Thyroid gland (tissue), 4 donors: ENCODE measurements around the gene PATL1. TPM values are rescaled to one million over a fixed set of nuclear protein-coding genes. Genes with fewer than 3 reads are reported as not detected.

Experiments
- DNase-seq, 2 donors: peaks; one replicate each; pipeline ENCODE4 v3.0.0-alpha.2; 2019
- H3K27ac ChIP-seq, 3 donors: fragments of 200-600 bp; sonication (generic); 1 replicate in 2 of 3; 2 replicates in 1 of 3; pipeline ENCODE4 v1.5.1; 2016 to 2019; ENCODE audit warnings: mild to moderate bottlenecking in 1 of 3, moderate library complexity in 1 of 3
- H3K27me3 ChIP-seq: fragments of 200-600 bp; sonication (generic); one replicate; pipeline ENCODE4 v1.5.1; 2019
- H3K36me3 ChIP-seq, 2 donors: fragments of 200-600 bp; sonication (generic); one replicate each; pipeline ENCODE4 v1.5.1; 2016 to 2019
- H3K4me1 ChIP-seq, 2 donors: fragments of 200-600 bp; sonication (generic); one replicate each; pipeline ENCODE4 v1.5.1; 2017 to 2019
- H3K4me3 ChIP-seq, 3 donors: fragments of 200-600 bp; sonication (generic); replicated peaks in 1 of 3; 1 replicate in 2 of 3; 2 replicates in 1 of 3; pipeline ENCODE4 v1.5.1; 2016; ENCODE audit warnings: mild to moderate bottlenecking in 1 of 3
- H3K9me3 ChIP-seq: fragments of 200-600 bp; sonication (generic); one replicate; pipeline ENCODE4 v1.5.1; 2017
- POLR2A ChIP-seq, 2 donors: fragments of 450-650 bp; IDR thresholded peaks; one replicate each; pipeline ENCODE4 v1.6.1; 2017; ENCODE audit warnings: antibody characterized with exemption in 2 of 2, mild to moderate bottlenecking in 2 of 2, moderate library complexity in 1 of 2
- WGBS, 2 donors: methylation state at CpG; one replicate each; pipeline ENCODE4 v1.1.5; 2017; 5-methylcytosine and 5-hydroxymethylcytosine counted together
- intact Hi-C: fragments of 100-400 bp; cut with DNase I; formaldehyde crosslinking; loops from one replicate; pipeline ENCODE4 v1.15.1; 2023
- total RNA-seq, 4 donors: library from RNA; depleted of rRNA; stranded (reverse); fragments of >200 nt; gene quantifications; one replicate each; pipeline ENCODE4 v1.2.3, GENCODE V29; 2016
- TF ChIP-seq, protein P1 (sequence below), 6 experiments: fragments of 200-600 bp in 3 of 6; fragments of 450-650 bp in 3 of 6; sonication (generic) in 3 of 6; IDR thresholded peaks; one replicate each; pipeline ENCODE4 v1.5.1; 2016 to 2019; ENCODE audit warnings: antibody characterized with exemption in 6 of 6, mild to moderate bottlenecking in 2 of 6, inconsistent platforms in 1 of 6, moderate library complexity in 1 of 6

The PATL1 gene
- total RNA-seq, 4 donors from 2014 or later = 14.5 to 19.8 (median 17.0) TPM

DNA sequence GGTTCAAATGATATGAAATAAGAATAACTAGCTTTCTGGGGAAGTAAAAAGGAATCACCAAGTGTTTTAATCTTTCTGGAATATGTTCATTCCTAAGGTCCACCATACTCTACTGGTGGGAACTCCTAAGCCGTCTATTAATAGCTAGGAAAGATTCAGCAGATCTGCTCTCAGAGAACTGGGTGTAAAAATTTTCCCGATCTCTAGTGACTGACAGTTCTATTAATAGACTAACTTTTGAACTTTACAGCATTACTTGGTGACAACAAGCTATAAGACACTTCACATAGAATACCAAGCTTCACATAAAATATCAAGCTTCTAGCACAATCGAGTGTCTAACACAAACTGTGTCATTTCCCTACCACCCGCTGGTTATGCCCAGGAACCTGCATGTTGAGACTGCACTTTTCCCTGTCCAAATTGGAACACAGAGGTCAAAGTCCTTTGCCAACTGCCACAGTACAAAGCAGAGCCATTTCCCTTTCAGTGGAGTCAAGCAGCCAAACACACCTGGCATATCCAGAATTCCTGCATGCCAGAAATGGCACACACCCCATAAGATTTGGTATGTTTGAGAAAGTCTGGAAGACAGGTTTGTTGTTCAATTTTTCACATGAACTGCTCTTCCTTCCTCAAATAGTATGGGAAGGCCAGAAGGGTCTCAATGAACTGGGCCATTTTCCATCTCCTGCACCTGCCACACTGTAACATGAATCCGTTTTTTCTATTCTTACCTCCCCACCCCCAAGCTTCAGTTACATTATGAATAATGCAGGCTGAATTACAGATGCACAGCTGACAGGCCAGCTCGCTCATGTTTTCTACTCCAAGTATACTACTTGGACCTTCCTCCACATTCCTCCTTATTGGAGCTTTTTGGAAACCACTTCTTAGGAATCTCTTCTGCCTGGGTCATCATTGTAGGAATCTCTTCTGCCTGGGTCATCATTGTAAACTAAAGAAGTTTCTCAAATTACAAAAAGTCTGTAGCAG, 57.0 kb downstream of the PATL1 start:
- no peaks in the 10 kb centered on the region for H3K27me3 ChIP-seq
- H3K27ac ChIP-seq = no peak overlapping the region
- H3K9me3 ChIP-seq = no peaks in the 10 kb centered on the region
- intact Hi-C loops = loop anchor here (10.0 kb wide), 1 partner anchor 57 kb away; no protein-coding TSS in a partner anchor
- H3K4me1 ChIP-seq = peaks cover 24 to 27% of the 10 kb centered on the region in 2 donors
- TF ChIP-seq POLR2A (IDR thresholded peaks at IDR 0.05) = no peak
- TF ChIP-seq, protein P1, sequence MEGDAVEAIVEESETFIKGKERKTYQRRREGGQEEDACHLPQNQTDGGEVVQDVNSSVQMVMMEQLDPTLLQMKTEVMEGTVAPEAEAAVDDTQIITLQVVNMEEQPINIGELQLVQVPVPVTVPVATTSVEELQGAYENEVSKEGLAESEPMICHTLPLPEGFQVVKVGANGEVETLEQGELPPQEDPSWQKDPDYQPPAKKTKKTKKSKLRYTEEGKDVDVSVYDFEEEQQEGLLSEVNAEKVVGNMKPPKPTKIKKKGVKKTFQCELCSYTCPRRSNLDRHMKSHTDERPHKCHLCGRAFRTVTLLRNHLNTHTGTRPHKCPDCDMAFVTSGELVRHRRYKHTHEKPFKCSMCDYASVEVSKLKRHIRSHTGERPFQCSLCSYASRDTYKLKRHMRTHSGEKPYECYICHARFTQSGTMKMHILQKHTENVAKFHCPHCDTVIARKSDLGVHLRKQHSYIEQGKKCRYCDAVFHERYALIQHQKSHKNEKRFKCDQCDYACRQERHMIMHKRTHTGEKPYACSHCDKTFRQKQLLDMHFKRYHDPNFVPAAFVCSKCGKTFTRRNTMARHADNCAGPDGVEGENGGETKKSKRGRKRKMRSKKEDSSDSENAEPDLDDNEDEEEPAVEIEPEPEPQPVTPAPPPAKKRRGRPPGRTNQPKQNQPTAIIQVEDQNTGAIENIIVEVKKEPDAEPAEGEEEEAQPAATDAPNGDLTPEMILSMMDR (IDR thresholded peaks at IDR 0.05) = no peak
- H3K36me3 ChIP-seq = peaks cover 27 to 35% of the 10 kb centered on the region in 2 donors
- 81 to 87% methylated on average over 6 of the region's 6 CpGs for WGBS, 2 donors
- DNase-seq = no peak
- H3K4me3 ChIP-seq = no peak overlapping the region

DNA sequence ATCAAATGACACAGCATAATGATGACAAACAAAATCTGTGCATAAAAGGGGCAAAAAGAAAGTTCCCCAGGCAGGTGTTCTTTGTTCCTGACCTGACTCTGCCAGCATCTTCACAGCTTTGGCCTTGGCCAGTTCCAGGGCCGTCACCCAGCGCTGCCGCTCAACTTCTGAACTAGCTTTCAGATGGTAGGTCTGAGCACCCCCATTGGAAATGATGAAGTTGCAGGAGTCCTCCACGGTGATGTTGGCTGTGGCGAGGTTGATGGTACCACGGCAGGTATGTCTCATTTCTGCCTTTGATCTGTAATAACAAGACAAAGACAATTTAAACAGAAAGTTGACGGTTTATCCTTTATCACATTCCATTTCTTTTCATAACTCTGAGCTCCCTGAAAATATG, 58.5 kb downstream of the PATL1 start:
- DNase-seq = no peak
- intact Hi-C loops = loop anchor here (10.0 kb wide), 1 partner anchor 55 kb away; no protein-coding TSS in a partner anchor
- no peak for TF ChIP-seq POLR2A (IDR thresholded peaks at IDR 0.05)
- Histone ChIP-seq H3K27ac (no peak overlapping the region), H3K4me3 (no peak overlapping the region), H3K4me1 (peaks cover 19 to 27% of the 10 kb centered on the region in 2 donors), H3K36me3 (peaks cover 42 to 49% of the 10 kb centered on the region in 2 donors), H3K9me3 (no peaks in the 10 kb centered on the region), H3K27me3 (no peaks in the 10 kb centered on the region)
- 92 to 95% methylated on average over 7 of the region's 7 CpGs for WGBS, 2 donors

DNA sequence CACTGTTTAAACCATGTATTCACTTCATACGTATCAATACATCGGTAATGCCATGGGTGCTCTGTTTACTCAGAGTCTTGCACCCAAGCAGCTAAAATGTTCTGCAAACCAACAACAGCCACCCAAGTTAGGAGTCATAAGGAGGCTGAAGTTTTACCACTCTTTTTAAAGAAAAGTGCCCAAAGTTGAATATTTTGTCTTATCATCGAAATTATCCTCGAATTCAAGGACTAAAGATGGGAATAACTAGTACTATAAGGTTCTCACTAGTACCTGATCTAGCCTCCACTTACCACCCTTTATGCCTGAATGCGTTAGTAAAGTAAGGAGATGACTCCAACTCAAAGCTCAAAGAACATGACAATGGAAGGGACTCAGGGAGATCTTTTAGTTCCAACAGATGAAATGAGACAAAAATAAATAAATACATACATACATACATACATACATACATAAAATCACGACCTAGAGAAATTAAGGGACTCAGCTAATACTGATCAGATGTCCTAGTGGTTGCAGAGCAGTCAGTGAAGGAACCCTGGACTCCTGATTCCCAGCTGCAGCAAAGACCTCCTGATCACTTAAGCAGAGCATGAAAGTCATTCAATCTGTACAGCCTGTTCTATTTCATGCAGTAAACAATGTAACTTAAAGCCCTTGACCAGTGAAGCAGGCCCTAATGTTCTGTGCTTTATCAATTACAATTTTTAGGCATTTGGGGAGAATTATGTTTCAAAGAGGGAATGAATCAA, 61.0 kb downstream of the PATL1 start:
- Histone ChIP-seq H3K27me3 (no peaks in the 10 kb centered on the region), H3K9me3 (no peaks in the 10 kb centered on the region), H3K4me3 (no peak overlapping the region), H3K27ac (no peak overlapping the region), H3K4me1 (peaks cover 9 to 23% of the 10 kb centered on the region in 2 donors), H3K36me3 (peaks cover 55 to 56% of the 10 kb centered on the region in 2 donors)
- no peak for TF ChIP-seq POLR2A (IDR thresholded peaks at IDR 0.05)
- TF ChIP-seq, protein P1 (IDR thresholded peaks at IDR 0.05) = no peak
- no peak for DNase-seq
- intact Hi-C loops = no loop called here
- 95% methylated on average over 6 of the region's 6 CpGs for WGBS, 2 donors

DNA sequence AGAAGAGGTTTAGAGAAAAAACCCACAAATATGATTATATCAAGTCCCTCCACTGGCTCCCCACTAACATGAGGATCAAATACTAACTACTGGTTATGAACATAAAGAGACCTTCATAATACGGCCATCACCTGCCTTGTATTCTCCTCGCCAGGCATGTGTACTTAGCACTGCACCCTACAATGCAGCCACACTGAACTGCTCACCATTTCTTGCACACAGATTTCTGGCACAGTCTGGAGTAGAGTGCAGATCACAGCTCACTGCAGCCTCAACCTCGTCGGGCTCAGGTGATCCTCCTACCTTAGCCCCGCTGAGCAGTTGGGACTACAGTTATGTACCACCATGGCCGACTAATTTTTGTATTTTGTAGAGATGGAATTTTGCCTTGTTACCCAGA, 66.4 kb downstream of the PATL1 start:
- no peak overlapping the region for H3K4me3 ChIP-seq
- intact Hi-C loops = no loop called here
- H3K27ac ChIP-seq = peak overlapping the region; percentile 64 to 87 (median 76)
- H3K9me3 ChIP-seq = no peaks in the 10 kb centered on the region
- no peak for DNase-seq
- TF ChIP-seq, protein P1 (IDR thresholded peaks at IDR 0.05) = no peak
- TF ChIP-seq POLR2A (IDR thresholded peaks at IDR 0.05) = no peak
- H3K4me1 ChIP-seq = peaks cover 16 to 32% of the 10 kb centered on the region in 2 donors
- no peaks in the 10 kb centered on the region for H3K27me3 ChIP-seq
- WGBS, 2 donors = 91 to 93% methylated on average over 6 of the region's 6 CpGs
- H3K36me3 ChIP-seq = peaks cover 63 to 76% of the 10 kb centered on the region in 2 donors

DNA sequence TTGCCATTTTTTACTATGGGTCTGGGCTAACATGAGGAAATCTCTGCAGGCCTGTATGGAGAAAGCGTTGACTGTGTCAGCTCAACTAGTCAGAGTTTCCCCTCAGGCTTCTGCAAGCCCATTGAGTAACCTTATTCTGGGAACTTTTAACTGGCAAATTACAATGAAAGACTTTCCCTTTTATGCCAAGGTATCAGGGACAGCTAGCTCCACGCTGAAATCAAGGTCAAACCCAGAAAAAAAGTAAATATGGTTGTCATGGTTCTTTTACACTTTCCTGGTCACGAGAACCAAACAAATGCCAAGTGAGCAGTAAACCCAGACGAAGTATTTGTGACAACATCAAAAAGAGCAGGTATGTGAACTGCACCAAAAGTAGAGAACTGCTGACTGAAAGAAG, 67.0 kb downstream of the PATL1 start:
- H3K4me3 ChIP-seq = no peak overlapping the region
- WGBS, 2 donors = 71 to 76% methylated on average over 4 of the region's 4 CpGs
- intact Hi-C loops = no loop called here
- H3K27ac ChIP-seq = peak overlapping the region; percentile 79 to 87 (median 82)
- TF ChIP-seq, protein P1 (IDR thresholded peaks at IDR 0.05) = no peak
- TF ChIP-seq POLR2A (IDR thresholded peaks at IDR 0.05) = peak in 1 of 2 donors; percentile 37
- peaks cover 58 to 75% of the 10 kb centered on the region in 2 donors for H3K36me3 ChIP-seq
- H3K9me3 ChIP-seq = no peaks in the 10 kb centered on the region
- DNase-seq = peak in 1 of 2 donors; percentile 12
- peaks cover 16 to 32% of the 10 kb centered on the region in 2 donors for H3K4me1 ChIP-seq
- no peaks in the 10 kb centered on the region for H3K27me3 ChIP-seq
